ENCODE measurements around the gene TNFRSF14. TPM values are rescaled to one million over a fixed set of nuclear protein-coding genes. Genes with fewer than 3 reads are reported as not detected.

Gene TNFRSF14
- total RNA-seq, 1 experiment from 2014 or later: 25.5 TPM

GRCh38 chr1:2580691-2581090 lies 24.5 kb downstream of the TNFRSF14 start:
- Histone ChIP-seq H3K27me3 (ENCODE audit: low read length) (no peaks in the 10 kb centered on the region), H3K79me2 (ENCODE audit: low read length) (peaks cover 4% of the 10 kb centered on the region; the same call in 1 of the 2 replicates), H3K36me3 (ENCODE audit: low read depth, low read length) (no peaks in the 10 kb centered on the region), H2AFZ (ENCODE audit: low read length) (no peak overlapping the region), H3K4me2 (ENCODE audit: low read length) (no peak overlapping the region), H3K4me1 (ENCODE audit: insufficient read depth, low read length) (peaks cover 6% of the 10 kb centered on the region), H3K27ac (ENCODE audit: low read length) (no peak overlapping the region), H4K20me1 (ENCODE audit: low read length) (no peaks in the 10 kb centered on the region), H3K9me3 (ENCODE audit: low read length) (no peaks in the 10 kb centered on the region), H3K4me3 (ENCODE audit: low read length) (no peak overlapping the region), H3F3A (ENCODE audit: low read length, unreplicated experiment) (no peaks in the 10 kb centered on the region), H3K9ac (ENCODE audit: low read length) (no peak overlapping the region), H3K9me2 (replicated peaks; ENCODE audit: low read length) (no peaks in the 10 kb centered on the region)
- BruUV-seq (replicated peaks): no TSS peak
- TF ChIP-seq EZH2phosphoT487 (IDR thresholded peaks at IDR 0.05; ENCODE audit: borderline replicate concordance, low read length) (no peak), EZH2 (IDR thresholded peaks at IDR 0.05; ENCODE audit: low read length, unreplicated experiment) (no peak), CTCF (conservative IDR thresholded peaks at IDR 0.05; ENCODE audit: low read depth, low read length) (no peak)
- ChIA-PET POLR2A (ENCODE audit: unreplicated experiment) (no interaction called here), CTCF (no interaction called here)
- intact Hi-C loops (cut with micrococcal nuclease): no loop called here
- DNase-seq (no peak), ATAC-seq (no peak)

- Histone ChIP-seq H4K20me1 (ENCODE audit: low read length) (no peaks in the 10 kb centered on the region), H3K27ac (ENCODE audit: low read length) (no peak overlapping the region), H3K4me2 (ENCODE audit: low read length) (no peak overlapping the region), H3K36me3 (ENCODE audit: low read depth, low read length) (no peaks in the 10 kb centered on the region), H3K4me1 (ENCODE audit: insufficient read depth, low read length) (peaks cover 8% of the 10 kb centered on the region), H3K9ac (ENCODE audit: low read length) (no peak overlapping the region), H3K27me3 (ENCODE audit: low read length) (no peaks in the 10 kb centered on the region), H2AFZ (ENCODE audit: low read length) (no peak overlapping the region), H3K79me2 (ENCODE audit: low read length) (peaks cover 9% of the 10 kb centered on the region; the same call in 1 of the 2 replicates), H3K9me3 (ENCODE audit: low read length) (no peaks in the 10 kb centered on the region), H3F3A (ENCODE audit: low read length, unreplicated experiment) (no peaks in the 10 kb centered on the region), H3K4me3 (ENCODE audit: low read length) (no peak overlapping the region), H3K9me2 (replicated peaks; ENCODE audit: low read length) (no peaks in the 10 kb centered on the region)
- ChIA-PET POLR2A (ENCODE audit: unreplicated experiment) (no interaction called here), CTCF (no interaction called here)
- ATAC-seq: no peak
- no TSS peak for BruUV-seq (replicated peaks)
- intact Hi-C loops (cut with micrococcal nuclease): no loop called here
- no peak for DNase-seq
- no peak for TF ChIP-seq EZH2 (IDR thresholded peaks at IDR 0.05; ENCODE audit: low read length, unreplicated experiment)
- TF ChIP-seq EZH2phosphoT487 (IDR thresholded peaks at IDR 0.05; ENCODE audit: borderline replicate concordance, low read length): no peak
- TF ChIP-seq CTCF (conservative IDR thresholded peaks at IDR 0.05; ENCODE audit: low read depth, low read length): no peak
Measured at GRCh38 chr1:2582391-2582790, 26.2 kb downstream of the TNFRSF14 start.

GRCh38 chr1:2583331-2583791 lies 27.2 kb downstream of the TNFRSF14 start:
- ChIA-PET CTCF (no interaction called here), POLR2A (ENCODE audit: unreplicated experiment) (interaction anchor here (0.6 kb wide), 1 partner anchor 837 kb away, joined by 5 read pairs; no protein-coding TSS in a partner anchor)
- H3K4me2 ChIP-seq (ENCODE audit: low read length): no peak overlapping the region
- H2AFZ ChIP-seq (ENCODE audit: low read length): no peak overlapping the region
- H3K4me3 ChIP-seq (ENCODE audit: low read length): no peak overlapping the region
- no peaks in the 10 kb centered on the region for H3K27me3 ChIP-seq (ENCODE audit: low read length)
- ATAC-seq: no peak
- BruUV-seq (replicated peaks): no TSS peak
- H3K79me2 ChIP-seq (ENCODE audit: low read length): peaks cover 16% of the 10 kb centered on the region; the same call in 1 of the 2 replicates
- no peak overlapping the region for H3K9ac ChIP-seq (ENCODE audit: low read length)
- H3K36me3 ChIP-seq (ENCODE audit: low read depth, low read length): no peaks in the 10 kb centered on the region
- DNase-seq: no peak
- H4K20me1 ChIP-seq (ENCODE audit: low read length): no peaks in the 10 kb centered on the region
- H3K4me1 ChIP-seq (ENCODE audit: insufficient read depth, low read length): peaks cover 14% of the 10 kb centered on the region
- H3K27ac ChIP-seq (ENCODE audit: low read length): no peak overlapping the region
- no peaks in the 10 kb centered on the region for H3F3A ChIP-seq (ENCODE audit: low read length, unreplicated experiment)
- TF ChIP-seq EZH2phosphoT487 (IDR thresholded peaks at IDR 0.05; ENCODE audit: borderline replicate concordance, low read length) (no peak), CTCF (conservative IDR thresholded peaks at IDR 0.05; ENCODE audit: low read depth, low read length) (no peak), EZH2 (IDR thresholded peaks at IDR 0.05; ENCODE audit: low read length, unreplicated experiment) (no peak)
- H3K9me3 ChIP-seq (ENCODE audit: low read length): no peaks in the 10 kb centered on the region
- no peaks in the 10 kb centered on the region for H3K9me2 ChIP-seq (replicated peaks; ENCODE audit: low read length)
- intact Hi-C loops (cut with micrococcal nuclease): no loop called here

Measured in PC-3 (cell line).